GM10248 (cell line): Measurements from ENCODE around the gene CDCA8.

ENCODE experiments used
- CTCF ChIA-PET: fragments of 300-600 bp; sonication (Branson Sonifier 250); formaldehyde crosslinking; extraction: SDS; loops from one replicate; lab custom pipeline; 2021; ENCODE audit warnings: antibody characterized with exemption; lab: Yijun Ruan, JAX
- POLR2A ChIA-PET: fragments of 350-650 bp; sonication (Branson Sonifier 250); formaldehyde crosslinking; extraction: SDS; loops from one replicate; lab custom pipeline; 2020; ENCODE audit warnings: antibody characterized with exemption; lab: Yijun Ruan, JAX
- DNase-seq: peaks from one replicate; pipeline ENCODE4 v3.0.0; 2012; ENCODE audit errors: extremely low spot score
- TF ChIP-seq, protein P1 (sequence below): IDR thresholded peaks from 2 replicates; pipeline ENCODE4 v1.5.1; 2012; ENCODE audit warnings: mild to moderate bottlenecking, low read depth; ENCODE audit errors: extremely low read depth, missing control alignments, control extremely low read depth

Gene CDCA8

DNA sequence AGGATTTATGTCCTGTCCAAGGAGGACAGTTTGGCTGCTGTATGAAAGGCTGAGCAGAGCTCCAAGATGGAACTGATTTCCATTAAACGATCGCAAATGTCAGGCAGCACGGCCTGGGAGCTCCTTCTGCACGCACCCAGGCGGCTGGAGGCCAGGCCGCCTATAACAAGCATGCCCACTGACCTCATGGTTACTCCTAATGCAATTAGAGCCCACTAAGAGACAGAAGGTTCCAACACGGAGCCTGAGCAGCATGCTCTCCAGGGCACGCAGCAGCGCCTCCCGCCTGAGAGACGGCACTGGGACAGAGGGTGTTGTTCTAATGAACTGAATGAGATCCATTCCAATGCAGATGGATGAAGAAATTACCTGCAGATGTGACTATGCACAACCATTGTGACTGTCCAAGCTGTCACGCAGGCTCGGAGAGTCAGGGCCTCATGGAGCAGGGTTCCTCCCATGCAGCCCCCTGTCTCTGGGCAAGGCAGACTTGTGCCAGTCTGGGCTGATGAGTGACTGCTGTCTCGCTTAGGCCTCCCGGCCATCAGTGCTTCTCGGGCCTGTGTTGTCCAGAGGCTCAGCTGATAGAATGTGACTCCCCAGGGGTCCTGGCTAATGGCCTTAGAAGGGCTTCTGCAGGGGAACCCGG is 25.2 kb upstream of the CDCA8 start:
- CTCF ChIA-PET, result interaction anchor here (0.9 to 1.8 kb wide), 3 partner anchors 13 to 65 kb away, joined by 3 to 8 read pairs (median 5); no protein-coding TSS in a partner anchor

GRCh38 chr1:37670133-37670532 is 22.2 kb upstream of the CDCA8 start:
- CTCF ChIA-PET, result no interaction called here
- no peak for DNase-seq
- TF ChIP-seq, protein P1, sequence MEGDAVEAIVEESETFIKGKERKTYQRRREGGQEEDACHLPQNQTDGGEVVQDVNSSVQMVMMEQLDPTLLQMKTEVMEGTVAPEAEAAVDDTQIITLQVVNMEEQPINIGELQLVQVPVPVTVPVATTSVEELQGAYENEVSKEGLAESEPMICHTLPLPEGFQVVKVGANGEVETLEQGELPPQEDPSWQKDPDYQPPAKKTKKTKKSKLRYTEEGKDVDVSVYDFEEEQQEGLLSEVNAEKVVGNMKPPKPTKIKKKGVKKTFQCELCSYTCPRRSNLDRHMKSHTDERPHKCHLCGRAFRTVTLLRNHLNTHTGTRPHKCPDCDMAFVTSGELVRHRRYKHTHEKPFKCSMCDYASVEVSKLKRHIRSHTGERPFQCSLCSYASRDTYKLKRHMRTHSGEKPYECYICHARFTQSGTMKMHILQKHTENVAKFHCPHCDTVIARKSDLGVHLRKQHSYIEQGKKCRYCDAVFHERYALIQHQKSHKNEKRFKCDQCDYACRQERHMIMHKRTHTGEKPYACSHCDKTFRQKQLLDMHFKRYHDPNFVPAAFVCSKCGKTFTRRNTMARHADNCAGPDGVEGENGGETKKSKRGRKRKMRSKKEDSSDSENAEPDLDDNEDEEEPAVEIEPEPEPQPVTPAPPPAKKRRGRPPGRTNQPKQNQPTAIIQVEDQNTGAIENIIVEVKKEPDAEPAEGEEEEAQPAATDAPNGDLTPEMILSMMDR, result no peak
- POLR2A ChIA-PET, result no interaction called here

More for the DNA sequence above, 25.2 kb upstream of the CDCA8 start:
- DNase-seq, result no peak
- TF ChIP-seq, protein P1, result no peak
- POLR2A ChIA-PET, result no interaction called here

GRCh38 chr1:37671261-37671660 is 21.1 kb upstream of the CDCA8 start:
- POLR2A ChIA-PET, result no interaction called here
- CTCF ChIA-PET, result interaction anchor here (1.8 kb wide), 1 partner anchor 11 kb away, joined by 9 read pairs; no protein-coding TSS in a partner anchor
- TF ChIP-seq, protein P1, result no peak
- no peak for DNase-seq

- ChIA-PET CTCF (interaction anchor here (0.6 to 1.8 kb wide), 3 partner anchors 9 to 69 kb away, joined by 4 to 9 read pairs (median 4); no protein-coding TSS in a partner anchor), POLR2A (interaction anchor here (0.6 kb wide), 1 partner anchor 165 kb away, joined by 3 read pairs; no protein-coding TSS in a partner anchor)
- TF ChIP-seq, protein P1, result no peak
- DNase-seq, result no peak
Observed at GRCh38 chr1:37672136-37672870, 20.0 kb upstream of the CDCA8 start.

- POLR2A ChIA-PET, result no interaction called here
Observed at GRCh38 chr1:37673920-37674319, 18.4 kb upstream of the CDCA8 start.

More at GRCh38 chr1:37673920-37674319, 18.4 kb upstream of the CDCA8 start:
- TF ChIP-seq, protein P1, result no peak
- DNase-seq, result no peak
- CTCF ChIA-PET, result interaction anchor here (1.0 to 14.9 kb wide), 4 partner anchors 8 to 187 kb away, joined by 5 to 359 read pairs (median 6); partner anchors contain the start of gene GNL2
